Adipocyte (in vitro differentiated cells): ENCODE measurements around the gene RTL1.

Experiments
- DNase-seq: peaks from one replicate; pipeline ENCODE4 v3.0.0-alpha.2; 2015; ENCODE audit warnings: low read depth
- H3K27me3 ChIP-seq: replicated peaks from 2 replicates; pipeline ENCODE4 v1.7.0; 2013; ENCODE audit warnings: mild to moderate bottlenecking, low read length, moderate library complexity; ENCODE audit not compliant: control insufficient read depth, insufficient read depth
- H3K36me3 ChIP-seq: 2 replicates; pipeline ENCODE4 v1.7.0; 2013; ENCODE audit warnings: low read length, mild to moderate bottlenecking, moderate library complexity; ENCODE audit not compliant: control insufficient read depth, insufficient read depth, severe bottlenecking
- H3K4me1 ChIP-seq: 2 replicates; pipeline ENCODE4 v1.7.0; 2013; ENCODE audit warnings: mild to moderate bottlenecking, low read length, moderate library complexity; ENCODE audit not compliant: control insufficient read depth, insufficient read depth
- H3K4me3 ChIP-seq: 2 replicates; pipeline ENCODE4 v1.7.0; 2013; ENCODE audit warnings: mild to moderate bottlenecking, low read length, moderate library complexity
- H3K9ac ChIP-seq: 2 replicates; pipeline ENCODE4 v1.7.0; 2013; ENCODE audit warnings: mild to moderate bottlenecking, low read length, moderate library complexity
- H3K9me3 ChIP-seq: 2 replicates; pipeline ENCODE4 v1.7.0; 2013; ENCODE audit warnings: mild to moderate bottlenecking, low read length, moderate library complexity; ENCODE audit not compliant: control insufficient read depth

The RTL1 gene

GRCh38 chr14:100861188-100861936 is 42.2 kb downstream of the RTL1 start:
- Histone ChIP-seq H3K4me3 (no peak overlapping the region), H3K27me3 (peaks cover 9% of the 10 kb centered on the region), H3K36me3 (no peaks in the 10 kb centered on the region), H3K9ac (no peak overlapping the region), H3K4me1 (peaks cover 14% of the 10 kb centered on the region), H3K9me3 (no peaks in the 10 kb centered on the region)
- no peak for DNase-seq

- Histone ChIP-seq H3K4me1 (peaks cover 14% of the 10 kb centered on the region), H3K4me3 (no peak overlapping the region), H3K9me3 (no peaks in the 10 kb centered on the region), H3K9ac (no peak overlapping the region), H3K27me3 (peaks cover 9% of the 10 kb centered on the region), H3K36me3 (no peaks in the 10 kb centered on the region)
- no peak for DNase-seq
These were observed 42.9 kb downstream of the RTL1 start for GRCh38 chr14:100860556-100861187.

- peaks cover 9% of the 10 kb centered on the region for H3K27me3 ChIP-seq
- peaks cover 5% of the 10 kb centered on the region for H3K4me1 ChIP-seq
- no peak for DNase-seq
- H3K9me3 ChIP-seq, result no peaks in the 10 kb centered on the region
- no peak overlapping the region for H3K4me3 ChIP-seq
- H3K36me3 ChIP-seq, result no peaks in the 10 kb centered on the region
- H3K9ac ChIP-seq, result no peak overlapping the region
These were observed 43.7 kb downstream of the RTL1 start for GRCh38 chr14:100859781-100860180.

GRCh38 chr14:100858838-100859220 is 44.7 kb downstream of the RTL1 start:
- Histone ChIP-seq H3K9me3 (no peaks in the 10 kb centered on the region), H3K4me1 (no peaks in the 10 kb centered on the region), H3K4me3 (no peak overlapping the region), H3K9ac (no peak overlapping the region), H3K36me3 (no peaks in the 10 kb centered on the region), H3K27me3 (peaks cover 13% of the 10 kb centered on the region)
- DNase-seq, result no peak

- Histone ChIP-seq H3K36me3 (peaks cover under 1% of the 10 kb centered on the region), H3K4me1 (no peaks in the 10 kb centered on the region), H3K9ac (no peak overlapping the region), H3K27me3 (peaks cover 13% of the 10 kb centered on the region), H3K4me3 (no peak overlapping the region), H3K9me3 (no peaks in the 10 kb centered on the region)
- DNase-seq, result no peak
These were observed 45.3 kb downstream of the RTL1 start for GRCh38 chr14:100857923-100858837.

GRCh38 chr14:100857233-100857922 is 46.1 kb downstream of the RTL1 start:
- no peak overlapping the region for H3K4me3 ChIP-seq
- no peak for DNase-seq
- H3K9ac ChIP-seq, result no peak overlapping the region
- H3K9me3 ChIP-seq, result no peaks in the 10 kb centered on the region
- peaks cover 8% of the 10 kb centered on the region for H3K27me3 ChIP-seq
- H3K4me1 ChIP-seq, result no peaks in the 10 kb centered on the region
- H3K36me3 ChIP-seq, result peaks cover 5% of the 10 kb centered on the region

GRCh38 chr14:100856056-100856950 is 47.2 kb downstream of the RTL1 start:
- no peak overlapping the region for H3K4me3 ChIP-seq
- DNase-seq, result no peak
- H3K27me3 ChIP-seq, result peaks cover 8% of the 10 kb centered on the region
- H3K9ac ChIP-seq, result no peak overlapping the region
- H3K36me3 ChIP-seq, result peaks cover 5% of the 10 kb centered on the region
- no peaks in the 10 kb centered on the region for H3K9me3 ChIP-seq
- no peaks in the 10 kb centered on the region for H3K4me1 ChIP-seq

- DNase-seq, result no peak
- no peak overlapping the region for H3K9ac ChIP-seq
- no peaks in the 10 kb centered on the region for H3K4me1 ChIP-seq
- H3K4me3 ChIP-seq, result no peak overlapping the region
- H3K36me3 ChIP-seq, result peaks cover 5% of the 10 kb centered on the region
- H3K9me3 ChIP-seq, result no peaks in the 10 kb centered on the region
- H3K27me3 ChIP-seq, result peaks cover 8% of the 10 kb centered on the region
These were observed 48.1 kb downstream of the RTL1 start for GRCh38 chr14:100855256-100855930.

GRCh38 chr14:100854435-100854834 is 49.1 kb downstream of the RTL1 start:
- DNase-seq, result no peak
- peaks cover 5% of the 10 kb centered on the region for H3K36me3 ChIP-seq
- H3K4me3 ChIP-seq, result no peak overlapping the region
- peaks cover 8% of the 10 kb centered on the region for H3K27me3 ChIP-seq
- H3K4me1 ChIP-seq, result peaks cover 5% of the 10 kb centered on the region
- no peak overlapping the region for H3K9ac ChIP-seq
- no peaks in the 10 kb centered on the region for H3K9me3 ChIP-seq
